Astrocyte of the cerebellum (primary cell): ENCODE data around the gene B9D1.

Experiments
- DNase-seq: peaks from one replicate; pipeline ENCODE4 v3.0.0-alpha.2; 2011; ENCODE audit warnings: low read depth
- H3K4me3 ChIP-seq: 2 replicates; pipeline ENCODE4 v1.5.1; 2011; ENCODE audit warnings: mild to moderate bottlenecking, low read depth, low read length, moderate library complexity
- in situ Hi-C: cut with HindIII; loops from 2 replicates; pipeline ENCODE4 v1.10.0; 2017; ENCODE audit warnings: low sequenced_read_pairs
- TF ChIP-seq, protein P1 (sequence below): IDR thresholded peaks from 2 replicates; pipeline ENCODE4 v1.5.1; 2012; ENCODE audit warnings: low read length, low read depth, moderate library complexity, mild to moderate bottlenecking; ENCODE audit errors: missing control alignments

The B9D1 gene

DNA sequence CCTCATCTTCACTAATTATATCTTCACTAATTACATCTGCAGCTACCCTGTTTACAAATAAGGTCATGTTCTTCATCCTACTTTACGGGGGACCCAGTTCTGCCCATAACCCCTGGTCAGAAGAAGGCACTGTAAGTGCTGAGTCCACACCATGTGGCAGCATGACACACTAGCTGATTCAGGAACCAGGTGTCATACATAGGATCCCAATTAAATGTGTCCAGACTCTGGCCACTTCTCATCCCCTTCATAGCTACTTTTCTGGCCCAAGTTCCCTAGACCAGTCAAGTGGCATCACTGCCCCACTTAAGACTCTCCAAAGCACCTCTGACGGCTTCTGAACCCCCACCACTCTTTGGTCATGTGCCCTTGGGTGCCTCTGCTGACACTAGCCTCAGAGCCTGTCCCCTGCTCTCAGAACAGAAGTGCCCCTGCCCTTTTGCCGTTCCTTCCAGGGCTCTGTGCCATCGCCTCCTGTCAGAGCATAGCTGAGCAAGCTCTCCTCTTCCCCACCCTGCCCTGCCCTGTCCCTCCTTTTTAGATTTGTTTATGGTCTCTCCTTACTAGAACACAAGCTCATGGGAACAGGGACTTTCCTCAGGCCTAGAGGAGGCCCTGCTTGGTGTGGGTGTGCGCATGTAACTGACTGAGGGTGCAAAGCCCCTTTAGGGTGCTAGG, 61.1 kb downstream of the B9D1 start:
- TF ChIP-seq, protein P1, sequence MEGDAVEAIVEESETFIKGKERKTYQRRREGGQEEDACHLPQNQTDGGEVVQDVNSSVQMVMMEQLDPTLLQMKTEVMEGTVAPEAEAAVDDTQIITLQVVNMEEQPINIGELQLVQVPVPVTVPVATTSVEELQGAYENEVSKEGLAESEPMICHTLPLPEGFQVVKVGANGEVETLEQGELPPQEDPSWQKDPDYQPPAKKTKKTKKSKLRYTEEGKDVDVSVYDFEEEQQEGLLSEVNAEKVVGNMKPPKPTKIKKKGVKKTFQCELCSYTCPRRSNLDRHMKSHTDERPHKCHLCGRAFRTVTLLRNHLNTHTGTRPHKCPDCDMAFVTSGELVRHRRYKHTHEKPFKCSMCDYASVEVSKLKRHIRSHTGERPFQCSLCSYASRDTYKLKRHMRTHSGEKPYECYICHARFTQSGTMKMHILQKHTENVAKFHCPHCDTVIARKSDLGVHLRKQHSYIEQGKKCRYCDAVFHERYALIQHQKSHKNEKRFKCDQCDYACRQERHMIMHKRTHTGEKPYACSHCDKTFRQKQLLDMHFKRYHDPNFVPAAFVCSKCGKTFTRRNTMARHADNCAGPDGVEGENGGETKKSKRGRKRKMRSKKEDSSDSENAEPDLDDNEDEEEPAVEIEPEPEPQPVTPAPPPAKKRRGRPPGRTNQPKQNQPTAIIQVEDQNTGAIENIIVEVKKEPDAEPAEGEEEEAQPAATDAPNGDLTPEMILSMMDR, result no peak
- H3K4me3 ChIP-seq, result no peak overlapping the region
- no peak for DNase-seq
- in situ Hi-C loops, result no loop called here

DNA sequence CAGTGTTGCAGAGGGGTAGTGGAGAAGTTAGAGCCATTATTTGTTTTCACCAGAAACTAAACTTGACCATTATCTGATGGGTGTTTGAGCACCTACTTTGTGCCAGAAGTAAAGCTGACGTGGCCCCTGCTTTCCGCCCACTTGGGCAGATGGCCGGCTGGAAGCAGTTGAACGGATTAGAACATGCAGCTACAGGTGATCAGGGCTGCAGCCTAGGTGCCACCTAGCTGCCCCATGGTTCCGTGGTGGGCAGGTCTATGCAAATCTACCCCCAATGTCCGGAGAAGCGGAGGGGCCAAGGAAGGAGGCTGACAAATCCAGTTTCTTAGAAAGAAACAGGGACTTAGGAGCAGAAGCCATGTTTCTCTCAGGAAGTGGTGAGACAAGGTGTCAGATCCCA, 62.7 kb downstream of the B9D1 start:
- no peak overlapping the region for H3K4me3 ChIP-seq
- TF ChIP-seq, protein P1, result no peak
- in situ Hi-C loops, result loop anchor here (10.0 kb wide), 1 partner anchor 165 kb away; no protein-coding TSS in a partner anchor
- DNase-seq, result no peak

GRCh38 chr17:19299214-19299747, 63.2 kb downstream of the B9D1 start:
- TF ChIP-seq, protein P1, result no peak
- no peak for DNase-seq
- in situ Hi-C loops, result loop anchor here (10.0 kb wide), 1 partner anchor 166 kb away; no protein-coding TSS in a partner anchor
- no peak overlapping the region for H3K4me3 ChIP-seq

DNA sequence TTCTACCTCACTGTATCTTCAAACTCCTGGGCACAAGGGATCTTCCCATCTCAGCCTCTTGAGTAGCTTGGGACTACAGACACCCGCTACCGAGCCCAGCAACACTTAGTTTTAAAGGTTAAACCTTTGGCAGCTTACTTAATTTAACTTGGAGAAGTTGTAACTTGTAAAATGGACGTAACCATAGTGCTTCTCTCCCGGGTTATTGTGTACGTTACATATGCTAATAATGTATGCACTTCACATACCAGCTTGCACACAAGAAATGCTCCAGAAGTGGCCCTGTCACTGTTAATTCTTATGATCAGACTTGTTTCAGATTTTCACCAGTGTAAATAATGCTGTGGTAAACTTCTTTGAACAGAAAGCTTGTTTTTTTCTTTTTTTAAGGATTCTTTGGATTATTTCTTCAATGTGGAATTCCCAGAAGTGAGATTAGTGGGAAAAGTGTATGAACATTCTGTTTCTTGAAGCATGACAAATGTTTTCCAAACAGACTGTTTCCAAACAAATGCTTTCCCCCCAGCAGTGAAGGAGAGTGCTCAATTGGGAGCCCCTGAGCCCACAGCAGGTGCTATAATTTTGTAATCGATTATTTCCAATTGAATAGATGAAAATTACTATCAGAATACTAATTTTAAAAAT, 63.8 kb downstream of the B9D1 start:
- in situ Hi-C loops, result loop anchor here (10.0 kb wide), 1 partner anchor 166 kb away; no protein-coding TSS in a partner anchor
- TF ChIP-seq, protein P1, result no peak
- no peak for DNase-seq
- no peak overlapping the region for H3K4me3 ChIP-seq

- no peak overlapping the region for H3K4me3 ChIP-seq
- DNase-seq, result no peak
- TF ChIP-seq, protein P1, result no peak
- in situ Hi-C loops, result loop anchor here (10.0 kb wide), 1 partner anchor 168 kb away; no protein-coding TSS in a partner anchor
Observed at GRCh38 chr17:19296786-19297778, 65.4 kb downstream of the B9D1 start.

DNA sequence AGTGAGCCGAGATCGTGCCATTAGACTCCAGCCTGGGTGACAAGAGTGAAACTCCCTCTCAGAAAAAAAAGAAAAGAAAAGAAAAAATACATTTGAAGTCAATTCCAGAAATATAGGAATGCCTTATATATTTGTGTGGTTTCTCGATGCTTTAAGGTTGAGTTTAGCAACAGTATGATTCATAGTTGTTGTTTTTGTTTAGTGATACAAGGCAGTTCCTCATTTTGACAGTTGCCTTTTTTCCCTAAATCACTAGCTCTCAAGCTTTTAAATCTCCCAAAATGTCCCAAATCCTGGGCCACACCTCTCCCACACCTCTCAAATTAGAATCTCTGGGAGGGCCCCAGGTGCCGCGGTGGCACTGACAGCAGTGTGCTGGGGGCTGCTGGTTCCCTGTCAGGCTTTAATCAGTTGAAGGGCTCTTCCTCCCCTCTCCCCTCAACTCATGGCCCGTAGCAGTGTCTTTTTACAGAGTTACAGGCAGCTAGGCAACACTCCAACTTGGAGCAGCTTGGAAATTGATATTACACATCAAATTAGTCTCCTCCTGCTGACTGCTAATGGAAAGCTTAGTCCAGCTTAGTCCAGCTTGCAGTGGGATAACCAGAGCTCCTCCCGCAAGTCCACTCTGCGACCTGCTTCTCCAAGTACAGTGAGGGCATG, 66.9 kb downstream of the B9D1 start:
- TF ChIP-seq, protein P1, result no peak
- in situ Hi-C loops, result loop anchor here (10.0 kb wide), 1 partner anchor 169 kb away; no protein-coding TSS in a partner anchor
- no peak for DNase-seq
- no peak overlapping the region for H3K4me3 ChIP-seq
